Measurements from ENCODE around the gene DUSP11. TPM values are rescaled to one million over a fixed set of nuclear protein-coding genes. Genes with fewer than 3 reads are reported as not detected.
"Not testable (repeated sequence)": the region's sequence is repeated elsewhere in the genome, so short reads cannot be mapped to it uniquely, and the experiment has no call there.

Gene DUSP11
- polyA plus RNA-seq, 4 donors, result 30.4 to 36.9 (median 35.2) TPM

GRCh38 chr2:73718851-73719621, 60.9 kb downstream of the DUSP11 start:
- DNase-seq (ENCODE audit: low read depth in 4 of 4, low spot score in 2 of 4), result no peak

GRCh38 chr2:73718421-73718820, 61.5 kb downstream of the DUSP11 start:
- DNase-seq (ENCODE audit: low read depth in 4 of 4, low spot score in 2 of 4), result no peak

DNA sequence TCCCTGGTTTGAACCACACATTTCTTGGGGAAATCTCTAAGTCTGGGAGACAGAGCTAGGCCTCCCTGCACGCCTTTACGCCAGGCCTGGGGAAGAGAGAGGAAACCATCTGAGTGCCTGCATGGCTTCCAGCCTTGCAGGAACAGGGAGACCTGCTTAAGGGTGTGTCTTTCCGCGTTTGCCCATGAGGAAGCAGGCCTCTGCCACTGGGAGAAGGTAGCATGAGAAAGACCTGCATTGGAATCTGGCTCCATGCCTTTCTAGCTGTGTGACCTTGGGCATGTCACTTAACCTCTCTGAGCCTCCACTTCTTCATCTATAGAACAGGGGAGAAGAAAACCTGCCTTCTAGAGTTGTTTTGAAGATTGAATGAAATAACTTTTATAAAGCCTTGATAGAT, 62.2 kb downstream of the DUSP11 start:
- DNase-seq (ENCODE audit: low read depth in 4 of 4, low spot score in 2 of 4), result not testable (repeated sequence)

GRCh38 chr2:73717251-73717606, 62.7 kb downstream of the DUSP11 start:
- no peak for DNase-seq (ENCODE audit: low read depth in 4 of 4, low spot score in 2 of 4)

DNA sequence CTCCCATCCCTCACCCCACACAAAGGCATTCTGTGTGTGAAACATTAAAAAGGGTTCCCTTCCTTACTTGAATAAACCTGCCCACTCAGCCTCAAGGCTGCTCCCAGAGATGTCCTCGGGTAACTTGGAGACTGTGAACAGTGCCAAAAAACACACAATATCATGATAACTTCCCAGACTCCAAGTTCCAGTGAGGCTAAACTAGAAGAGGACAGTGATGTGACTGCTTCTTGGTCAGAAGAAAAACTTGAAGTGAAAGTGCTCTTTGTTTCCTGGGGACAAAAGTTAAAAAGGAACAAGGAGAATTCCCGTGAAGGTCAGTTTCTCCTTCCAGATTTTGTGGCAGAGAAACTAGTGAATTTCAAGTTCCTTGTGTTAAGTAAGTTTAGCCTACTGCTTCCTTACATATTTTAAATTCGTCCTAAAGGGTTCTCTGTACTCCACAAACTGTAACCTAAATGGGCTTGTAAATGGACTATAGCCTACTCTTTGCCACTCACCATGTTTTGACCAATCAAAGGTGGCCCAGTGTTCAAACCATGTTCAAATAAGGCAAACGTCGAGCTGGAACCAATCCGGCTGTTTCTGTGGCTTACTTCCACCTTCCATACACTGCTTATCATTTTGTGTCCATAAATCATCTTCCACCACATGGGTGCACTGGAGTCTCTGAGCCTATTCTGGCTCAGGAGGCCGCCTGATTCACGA, 63.2 kb downstream of the DUSP11 start:
- peak in 1 of 4 donors; percentile 6 for DNase-seq (ENCODE audit: low read depth in 4 of 4, low spot score in 2 of 4)

GRCh38 chr2:73714091-73714490, 65.8 kb downstream of the DUSP11 start:
- no peak for DNase-seq (ENCODE audit: low read depth in 4 of 4, low spot score in 2 of 4)

Other genes starting within 250 kb of the DUSP11 start
- gene NAT8, start 137.7 kb downstream of the DUSP11 start, polyA plus RNA-seq (ENCODE audit: insufficient read length in 4 of 4), result 10 to 100 TPM; 23.5 to 25.5 (median 25.3) TPM
- gene TPRKB, start 42.8 kb downstream of the DUSP11 start, polyA plus RNA-seq (ENCODE audit: insufficient read length in 4 of 4), result 10 to 100 TPM; 61.3 to 76.9 (median 73.9) TPM
- gene C2orf78, start 4.1 kb upstream of the DUSP11 start, polyA plus RNA-seq (ENCODE audit: insufficient read length in 4 of 4), result not detected
- gene STAMBP, start 48.9 kb upstream of the DUSP11 start, polyA plus RNA-seq (ENCODE audit: insufficient read length in 4 of 4), result 10 to 100 TPM; 57.8 to 64.6 (median 61.6) TPM
- 1 to 10 TPM in 1 of 4 donors, under 1 TPM in 3; 0.40 to 4.7 (median 0.72) TPM for gene ACTG2, start 112.9 kb upstream of the DUSP11 start, polyA plus RNA-seq (ENCODE audit: insufficient read length in 4 of 4)
- 10 to 100 TPM; 62.1 to 73.4 (median 65.1) TPM for gene DGUOK, start 146.8 kb upstream of the DUSP11 start, polyA plus RNA-seq (ENCODE audit: insufficient read length in 4 of 4)
- gene TET3, start 204.8 kb upstream of the DUSP11 start, polyA plus RNA-seq (ENCODE audit: insufficient read length in 4 of 4), result 10 to 100 TPM; 19.3 to 26.9 (median 22.0) TPM